ENCODE measurements around the gene TGFBI. TPM values are rescaled to one million over a fixed set of nuclear protein-coding genes. Genes with fewer than 3 reads are reported as not detected.

Gene TGFBI
- total and polyA plus RNA-seq, 7 donors, result 18.8 to 35.9 (median 28.3) TPM

GRCh38 chr5:135985951-135986350 lies 42.8 kb upstream of the TGFBI start:
- Histone ChIP-seq H3K27ac (peak overlapping the region; percentile 50), H3K4me1 (no peaks in the 10 kb centered on the region), H3K36me3 (ENCODE audit: insufficient read depth in 1 of 2, low read depth in 1 of 2) (no peaks in the 10 kb centered on the region), H3K4me3 (no peak overlapping the region), H3K9me3 (peaks cover 4% of the 10 kb centered on the region), H3K27me3 (ENCODE audit: insufficient read depth in 3 of 3, low read length in 2 of 3) (no peaks in the 10 kb centered on the region)
- no peak for TF ChIP-seq CTCF (IDR thresholded peaks at IDR 0.05)
- no peak for ATAC-seq
- intact Hi-C loops (cut with DNase I), result no loop called here
- 58 to 72% (median 64%) methylated on average over 1 of the region's 1 CpG for WGBS, 3 donors
- DNase-seq, result no peak

- no peak for DNase-seq
- WGBS, 3 donors, result 62 to 75% (median 73%) methylated on average over 3 of the region's 3 CpGs
- TF ChIP-seq CTCF (IDR thresholded peaks at IDR 0.05), result no peak
- Histone ChIP-seq H3K4me3 (no peak overlapping the region), H3K27ac (peak overlapping the region; percentile 50), H3K4me1 (no peaks in the 10 kb centered on the region), H3K27me3 (ENCODE audit: insufficient read depth in 3 of 3, low read length in 2 of 3) (no peaks in the 10 kb centered on the region), H3K9me3 (peaks cover 4% of the 10 kb centered on the region), H3K36me3 (ENCODE audit: insufficient read depth in 1 of 2, low read depth in 1 of 2) (no peaks in the 10 kb centered on the region)
- intact Hi-C loops (cut with DNase I), result no loop called here
- ATAC-seq, result peak in 1 of 4 donors; percentile 8
These were observed 42.4 kb upstream of the TGFBI start for GRCh38 chr5:135986401-135986800.

- H3K36me3 ChIP-seq (ENCODE audit: insufficient read depth in 1 of 2, low read depth in 1 of 2), result no peaks in the 10 kb centered on the region
- peak overlapping the region; percentile 50 for H3K27ac ChIP-seq
- DNase-seq (no peak), ATAC-seq (peak in 2 of 4 donors; percentile 37 to 57)
- no peak overlapping the region for H3K4me3 ChIP-seq
- intact Hi-C loops (cut with DNase I), result no loop called here
- TF ChIP-seq CTCF (IDR thresholded peaks at IDR 0.05), result no peak
- H3K27me3 ChIP-seq (ENCODE audit: insufficient read depth in 3 of 3, low read length in 2 of 3), result no peaks in the 10 kb centered on the region
- WGBS, 3 donors, result 47 to 60% (median 54%) methylated on average over 3 of the region's 3 CpGs
- peaks cover 4% of the 10 kb centered on the region for H3K9me3 ChIP-seq
- H3K4me1 ChIP-seq, result no peaks in the 10 kb centered on the region
These were observed 41.8 kb upstream of the TGFBI start for GRCh38 chr5:135986891-135987401.

- 91 to 92% (median 92%) methylated on average over 3 of the region's 3 CpGs for WGBS, 3 donors
- DNase-seq (no peak), ATAC-seq (no peak)
- no peak for TF ChIP-seq CTCF (IDR thresholded peaks at IDR 0.05)
- Histone ChIP-seq H3K27ac (no peak overlapping the region), H3K36me3 (ENCODE audit: insufficient read depth in 1 of 2, low read depth in 1 of 2) (no peaks in the 10 kb centered on the region), H3K4me3 (no peak overlapping the region), H3K27me3 (ENCODE audit: insufficient read depth in 3 of 3, low read length in 2 of 3) (no peaks in the 10 kb centered on the region), H3K9me3 (peaks cover 4% of the 10 kb centered on the region), H3K4me1 (no peaks in the 10 kb centered on the region)
- intact Hi-C loops (cut with DNase I), result no loop called here
These were observed 40.2 kb upstream of the TGFBI start for GRCh38 chr5:135988546-135988945.

GRCh38 chr5:135989686-135990085 lies 39.1 kb upstream of the TGFBI start:
- Histone ChIP-seq H3K27ac (no peak overlapping the region), H3K36me3 (ENCODE audit: insufficient read depth in 1 of 2, low read depth in 1 of 2) (no peaks in the 10 kb centered on the region), H3K4me3 (no peak overlapping the region), H3K4me1 (no peaks in the 10 kb centered on the region), H3K9me3 (peaks cover 4% of the 10 kb centered on the region), H3K27me3 (ENCODE audit: insufficient read depth in 3 of 3, low read length in 2 of 3) (no peaks in the 10 kb centered on the region)
- WGBS, 3 donors, result 73 to 83% (median 77%) methylated on average over 7 of the region's 7 CpGs
- TF ChIP-seq CTCF (IDR thresholded peaks at IDR 0.05), result no peak
- intact Hi-C loops (cut with DNase I), result no loop called here
- DNase-seq (no peak), ATAC-seq (no peak)
